Activated T-helper 1 cell treated with anti-CD3 and anti-CD28 coated beads, Interleukin-12 subunit alpha, Interleukin-12 subunit beta, Interleukin-2, Interleukin-4 antibody, amounts not matched to agents 30 ng/mL and 10 ng/mL and 1 ng/mL, durations not matched to agents 14 hours and 24 hours and 36 hours (primary cell): ENCODE results near the gene CDCP1. TPM values are rescaled to one million over a fixed set of nuclear protein-coding genes. Genes with fewer than 3 reads are reported as not detected.
"Not testable (repeated sequence)": the region's sequence is repeated elsewhere in the genome, so short reads cannot be mapped to it uniquely, and the experiment has no call there.

Experiments used
- DNase-seq: peaks from one replicate; pipeline ENCODE4 v3.0.0; 2021; ENCODE audit warnings: low spot score
- H3K27ac Mint-ChIP-seq: one replicate; pipeline ENCODE4 v1.8.0; 2021; ENCODE audit warnings: mild to moderate bottlenecking, mixed read lengths
- H3K27me3 Mint-ChIP-seq: one replicate; pipeline ENCODE4 v1.8.0; 2022; ENCODE audit warnings: mild to moderate bottlenecking, moderate library complexity, mixed read lengths; ENCODE audit not compliant: insufficient read depth
- H3K36me3 Mint-ChIP-seq: one replicate; pipeline ENCODE4 v1.8.0; 2021; ENCODE audit warnings: low read depth, mixed read lengths
- H3K4me1 Mint-ChIP-seq: one replicate; pipeline ENCODE4 v1.8.0; 2021; ENCODE audit warnings: low read depth, mixed read lengths
- H3K4me3 Mint-ChIP-seq: one replicate; pipeline ENCODE4 v1.8.0; 2021; ENCODE audit warnings: mild to moderate bottlenecking, moderate library complexity, mixed read lengths
- H3K9me3 Mint-ChIP-seq: one replicate; pipeline ENCODE4 v1.8.0; 2021; ENCODE audit warnings: mixed read lengths
- intact Hi-C: fragments of 100-400 bp; cut with micrococcal nuclease; formaldehyde crosslinking; loops from one replicate; pipeline ENCODE4 v1.15.1; 2024
- total RNA-seq: library from RNA; stranded (reverse); gene quantifications from 2 replicates; pipeline ENCODE4 v1.2.3, GENCODE V29; 2022

Gene CDCP1
- total RNA-seq, 1 donor from 2014 or later = 1.2 TPM

DNA sequence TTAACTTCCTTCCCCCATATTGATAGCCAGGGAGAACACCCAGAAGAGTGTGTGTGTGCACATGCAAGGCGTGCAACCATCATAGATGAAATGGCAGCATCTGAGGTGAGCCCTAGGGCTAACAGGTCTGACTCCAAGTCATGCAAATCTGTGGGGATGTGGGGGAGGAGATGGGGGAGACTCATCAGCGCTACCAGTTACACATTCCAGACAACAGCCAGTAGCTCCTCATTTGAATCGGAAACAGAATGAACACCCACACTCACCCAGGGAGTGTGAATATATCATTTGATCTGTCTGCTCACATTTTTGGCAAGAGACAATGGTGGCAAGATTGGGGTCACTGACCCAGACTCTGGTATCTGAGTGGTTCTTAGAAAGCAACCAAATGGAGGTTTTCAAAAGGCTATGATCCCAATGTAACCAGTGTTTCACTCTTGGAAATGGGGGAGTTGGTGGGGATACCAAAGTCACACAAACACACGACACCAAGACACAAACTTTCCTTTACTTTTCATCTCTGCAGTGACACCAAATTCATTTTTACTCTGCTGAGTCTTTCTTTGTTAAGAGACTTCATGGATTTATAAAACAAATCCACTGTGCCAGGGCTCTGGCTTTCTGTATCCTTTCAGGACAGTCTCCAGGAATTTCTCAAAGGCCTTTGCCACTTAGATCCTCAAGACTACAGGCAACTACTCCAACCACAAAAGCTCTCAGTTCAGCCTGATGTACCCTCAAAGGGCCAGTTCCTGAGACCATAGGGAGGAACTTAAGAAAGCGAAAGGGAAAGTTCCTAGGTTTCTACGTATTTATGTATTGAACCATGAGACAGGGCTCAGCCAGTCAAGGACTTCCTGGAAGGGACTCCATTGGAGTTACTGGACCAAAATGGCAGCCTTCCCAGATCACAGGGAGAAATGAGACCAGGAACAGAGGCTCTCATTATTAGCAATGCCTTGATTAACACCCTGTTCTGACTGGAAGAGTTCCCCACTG, 2.2 kb downstream of the CDCP1 start:
- Mint-ChIP-seq H3K36me3 (no peaks in the 10 kb centered on the region), H3K27me3 (peaks cover 74% of the 10 kb centered on the region), H3K27ac (no peak overlapping the region), H3K4me1 (peaks cover 5% of the 10 kb centered on the region), H3K9me3 (no peaks in the 10 kb centered on the region), H3K4me3 (no peak overlapping the region)
- intact Hi-C loops = loop anchor here (2.0 kb wide), 1 partner anchor 23 kb away; no protein-coding TSS in a partner anchor
- DNase-seq = no peak

DNA sequence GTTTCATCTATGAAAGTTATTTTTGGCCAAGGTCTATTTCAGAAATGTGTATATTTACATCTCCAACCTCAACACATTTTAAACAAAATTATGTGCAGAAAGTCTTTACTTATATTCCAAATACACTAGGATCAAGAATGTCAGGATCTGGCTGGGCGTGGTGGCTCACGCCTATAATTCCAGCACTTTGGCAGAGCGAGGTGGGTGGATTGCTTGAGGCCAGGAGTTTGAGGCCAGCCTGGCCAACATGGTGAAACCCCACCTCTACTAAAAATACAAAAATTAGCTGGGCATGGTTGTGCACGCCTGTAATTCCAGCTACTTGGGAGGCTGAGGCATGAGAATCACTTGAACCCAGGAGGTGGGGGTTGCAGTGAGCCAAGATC, 5.4 kb downstream of the CDCP1 start:
- Mint-ChIP-seq H3K27me3 (peaks cover 57% of the 10 kb centered on the region), H3K4me1 (peaks cover 13% of the 10 kb centered on the region)
- H3K36me3 Mint-ChIP-seq, H3K4me3 Mint-ChIP-seq, H3K27ac Mint-ChIP-seq, intact Hi-C loops, H3K9me3 Mint-ChIP-seq, DNase-seq: not testable (repeated sequence)

DNA sequence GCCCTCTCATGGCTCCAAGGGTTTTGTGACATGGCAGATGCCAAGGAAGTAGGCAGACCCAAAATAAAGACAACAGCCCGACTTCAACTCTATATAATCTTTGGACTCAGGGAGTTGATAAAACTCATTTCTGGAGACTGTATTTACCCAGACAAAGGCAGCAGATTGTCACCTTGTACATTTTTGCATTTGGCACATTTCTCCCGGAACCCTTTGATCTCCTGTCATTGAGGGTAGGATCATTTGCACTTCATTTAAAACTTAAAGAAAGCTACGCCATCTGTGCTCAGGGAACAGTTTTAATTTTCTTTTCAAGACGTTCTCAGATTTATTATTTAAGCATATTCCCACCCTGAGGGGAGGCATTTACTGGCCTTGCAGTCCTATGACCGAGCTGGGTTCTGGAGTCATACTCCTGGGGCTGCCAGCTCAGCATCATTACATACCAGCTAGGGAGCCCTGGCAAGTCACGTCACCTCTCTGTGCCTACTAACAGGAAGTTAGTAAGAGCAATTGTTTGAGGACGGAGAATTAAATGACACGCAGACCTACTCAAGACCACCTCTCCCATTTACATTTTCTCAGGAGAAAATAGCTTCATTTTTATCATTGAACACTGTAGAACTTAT, 5.9 kb downstream of the CDCP1 start:
- peaks cover 13% of the 10 kb centered on the region for H3K4me1 Mint-ChIP-seq
- H3K27me3 Mint-ChIP-seq = peaks cover 56% of the 10 kb centered on the region
- H3K27ac Mint-ChIP-seq = no peak overlapping the region
- no peak overlapping the region for H3K4me3 Mint-ChIP-seq
- DNase-seq = no peak
- intact Hi-C loops = no loop called here
- H3K36me3 Mint-ChIP-seq = no peaks in the 10 kb centered on the region
- no peaks in the 10 kb centered on the region for H3K9me3 Mint-ChIP-seq

DNA sequence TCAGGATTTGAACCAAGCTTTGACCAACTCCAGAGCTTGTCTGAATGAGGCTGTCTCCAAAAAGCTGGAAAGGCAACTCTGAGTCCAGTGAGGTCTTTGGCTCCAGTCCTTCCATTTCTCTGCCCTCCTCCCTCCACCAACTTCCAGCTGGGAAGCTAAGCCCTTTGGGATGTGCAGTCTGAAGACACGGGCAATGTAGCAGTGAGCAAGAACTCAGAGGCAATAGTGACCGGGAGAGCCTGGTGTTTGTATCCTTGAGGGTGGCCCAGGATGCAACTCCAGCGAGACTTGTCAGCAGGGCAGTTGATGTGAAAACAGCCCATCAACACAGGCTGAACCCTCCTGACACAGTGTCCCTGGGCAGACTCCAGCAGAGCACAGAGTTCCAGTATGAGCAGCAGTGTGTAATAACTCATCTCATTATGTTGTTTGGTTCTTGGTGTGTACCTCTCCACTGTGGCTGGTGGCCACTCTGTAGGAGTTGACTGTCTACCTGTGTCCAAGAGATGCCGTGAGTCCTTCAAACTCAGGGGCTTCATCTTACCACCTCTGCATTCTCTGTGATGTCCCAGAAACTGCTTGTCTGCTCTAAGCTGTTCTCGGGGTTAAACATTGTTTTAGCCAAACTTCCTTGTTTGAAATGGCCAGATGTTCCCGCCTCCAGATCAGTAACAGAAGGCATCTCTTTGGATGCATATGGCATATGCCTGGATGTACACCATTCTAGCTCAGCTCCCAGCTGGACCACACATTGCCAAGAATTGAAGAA, 6.6 kb downstream of the CDCP1 start:
- Mint-ChIP-seq H3K27me3 (peaks cover 50% of the 10 kb centered on the region), H3K9me3 (no peaks in the 10 kb centered on the region), H3K4me3 (no peak overlapping the region), H3K27ac (no peak overlapping the region), H3K36me3 (no peaks in the 10 kb centered on the region), H3K4me1 (peaks cover 9% of the 10 kb centered on the region)
- no peak for DNase-seq
- intact Hi-C loops = no loop called here

DNA sequence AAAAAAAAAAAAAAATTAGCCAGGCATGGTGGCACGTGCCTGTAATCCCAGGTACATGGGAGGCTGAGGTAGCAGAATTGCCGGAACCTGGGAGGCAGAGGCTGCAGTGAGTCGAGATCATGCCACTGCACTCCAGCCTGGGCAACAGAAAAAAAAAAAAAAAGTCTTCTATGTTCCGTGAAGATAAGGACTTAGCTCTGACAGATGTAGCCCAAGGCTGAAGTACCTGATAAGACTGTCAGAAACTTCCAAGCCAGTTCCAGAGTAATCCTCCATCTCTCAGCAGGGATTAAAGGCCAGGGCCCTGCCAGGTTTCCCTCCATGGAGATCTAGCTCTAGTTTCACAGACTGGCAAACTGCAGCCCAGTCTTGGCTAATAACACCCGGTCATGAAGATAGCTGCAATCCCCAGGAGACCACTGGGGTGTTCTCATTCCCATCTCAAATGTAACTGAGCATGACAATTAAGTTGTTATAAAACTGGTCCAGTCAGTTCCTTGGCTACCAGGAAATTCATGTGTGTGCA, 8.5 kb downstream of the CDCP1 start:
- intact Hi-C loops = no loop called here
- no peaks in the 10 kb centered on the region for H3K9me3 Mint-ChIP-seq
- H3K27me3 Mint-ChIP-seq = peaks cover 32% of the 10 kb centered on the region
- H3K4me1 Mint-ChIP-seq = peaks cover 9% of the 10 kb centered on the region
- H3K4me3 Mint-ChIP-seq = no peak overlapping the region
- DNase-seq = no peak
- H3K36me3 Mint-ChIP-seq = no peaks in the 10 kb centered on the region
- no peak overlapping the region for H3K27ac Mint-ChIP-seq

DNA sequence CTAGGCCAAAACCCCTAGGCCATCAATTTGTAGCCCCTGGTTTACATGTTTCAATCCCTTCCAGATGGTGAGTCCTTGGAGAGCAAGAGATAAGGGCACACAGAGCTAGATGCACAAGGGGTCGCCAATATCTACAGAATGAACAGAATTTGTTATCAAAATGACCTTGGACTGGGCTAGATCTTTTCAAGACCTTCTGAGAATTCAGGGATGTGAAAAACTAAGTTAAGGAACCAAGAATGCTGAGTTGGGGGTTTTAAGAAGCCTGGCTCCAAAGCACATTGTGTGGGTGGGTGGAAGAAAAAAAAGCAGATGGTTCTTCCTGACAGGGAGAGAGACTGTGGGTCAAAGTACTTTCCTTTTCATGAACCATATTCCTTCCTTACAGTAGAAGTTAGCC, 10.2 kb downstream of the CDCP1 start:
- intact Hi-C loops = no loop called here
- Mint-ChIP-seq H3K36me3 (no peaks in the 10 kb centered on the region), H3K27ac (no peak overlapping the region), H3K4me3 (no peak overlapping the region), H3K27me3 (peaks cover 28% of the 10 kb centered on the region), H3K9me3 (no peaks in the 10 kb centered on the region), H3K4me1 (peaks cover 9% of the 10 kb centered on the region)
- DNase-seq = no peak

DNA sequence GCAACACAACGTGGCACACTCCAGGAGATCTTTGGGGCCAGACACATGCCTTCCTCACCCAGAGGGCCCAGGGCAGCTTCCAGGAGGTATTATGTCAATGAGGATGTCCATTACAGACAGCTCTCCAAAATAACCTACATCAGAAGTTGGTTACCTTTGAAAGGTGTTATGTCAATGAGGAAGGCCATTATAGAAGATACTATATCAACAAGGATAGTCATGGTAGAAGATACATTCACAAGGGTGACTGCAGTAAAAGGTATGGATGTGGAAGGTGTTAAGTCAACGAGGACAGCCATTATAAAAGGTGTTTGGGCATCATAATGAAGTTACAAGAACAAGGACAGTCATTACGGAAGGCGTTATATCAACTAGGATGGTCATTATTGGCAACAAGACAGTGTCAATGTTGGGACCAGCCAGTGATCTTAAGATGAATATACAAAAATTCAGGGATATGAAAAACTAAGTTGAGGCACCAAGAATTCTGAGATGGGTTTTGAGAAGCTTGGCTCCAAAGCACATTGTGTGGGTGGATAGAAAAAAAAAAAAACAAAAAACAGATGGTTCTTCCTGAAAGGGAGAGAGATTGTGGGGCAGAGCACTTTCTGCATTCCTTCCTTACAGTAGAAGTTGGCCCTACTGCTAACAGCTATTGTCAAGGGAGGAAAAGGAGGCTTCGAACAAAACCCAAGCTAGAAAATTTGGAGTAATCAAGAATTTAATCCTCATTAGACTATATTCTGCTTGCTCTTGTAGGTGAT, 11.2 kb downstream of the CDCP1 start:
- H3K4me3 Mint-ChIP-seq = no peak overlapping the region
- intact Hi-C loops = no loop called here
- H3K27ac Mint-ChIP-seq = no peak overlapping the region
- H3K27me3 Mint-ChIP-seq = peaks cover 31% of the 10 kb centered on the region
- H3K9me3 Mint-ChIP-seq = no peaks in the 10 kb centered on the region
- peaks cover 9% of the 10 kb centered on the region for H3K4me1 Mint-ChIP-seq
- DNase-seq = no peak
- H3K36me3 Mint-ChIP-seq = no peaks in the 10 kb centered on the region

DNA sequence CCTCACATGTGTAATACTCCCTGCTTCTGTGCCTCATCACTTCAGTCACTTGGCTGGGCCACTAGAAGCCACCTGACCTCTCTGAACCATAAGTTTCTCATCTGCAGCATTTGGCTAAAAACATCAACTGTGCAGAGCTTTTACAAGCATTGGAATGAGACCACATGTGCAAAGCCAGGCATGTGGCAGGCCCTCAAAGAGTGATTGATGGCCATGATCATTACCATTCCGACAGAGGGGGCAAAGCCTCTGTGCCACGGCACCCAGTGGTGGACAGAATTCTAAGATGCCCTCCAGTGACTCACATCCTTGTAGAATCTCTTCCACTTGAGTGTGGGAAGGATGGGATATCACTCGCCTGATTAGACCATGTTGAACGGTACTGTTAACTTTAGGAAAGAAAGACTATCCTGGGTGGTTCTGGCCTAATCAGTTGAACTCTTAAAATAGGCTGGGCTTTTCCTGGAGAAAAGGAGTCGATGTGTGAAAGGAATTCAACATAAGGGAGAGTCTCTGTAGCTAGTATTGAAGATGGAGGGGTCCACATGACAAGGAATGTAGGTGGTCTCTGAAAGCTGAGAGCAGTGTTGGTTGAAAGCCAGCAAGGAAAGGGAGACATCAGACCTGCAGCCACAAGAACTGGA, 13.5 kb downstream of the CDCP1 start:
- Mint-ChIP-seq H3K4me1 (peaks cover 9% of the 10 kb centered on the region), H3K9me3 (no peaks in the 10 kb centered on the region), H3K36me3 (no peaks in the 10 kb centered on the region), H3K27ac (no peak overlapping the region), H3K4me3 (no peak overlapping the region), H3K27me3 (peaks cover 26% of the 10 kb centered on the region)
- intact Hi-C loops = no loop called here
- DNase-seq = no peak

DNA sequence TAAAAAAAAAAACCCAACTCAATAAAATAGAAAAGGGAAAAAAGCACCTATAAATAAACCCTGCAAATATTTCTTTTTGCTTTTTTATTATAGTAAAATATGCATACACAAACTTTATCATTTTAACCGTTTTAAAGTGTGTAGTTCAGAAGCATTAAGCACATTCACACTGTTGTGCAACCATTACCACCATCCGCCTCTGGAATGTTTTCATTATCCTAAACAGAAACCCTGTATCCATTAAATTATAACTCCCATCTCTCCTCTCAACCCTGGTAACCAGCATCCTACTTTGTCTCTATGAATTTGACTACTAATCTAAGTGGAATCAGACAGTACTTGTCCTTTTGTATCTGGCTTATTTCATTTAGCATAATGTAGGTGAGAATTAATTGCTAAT, 15.0 kb downstream of the CDCP1 start:
- no peak for DNase-seq
- Mint-ChIP-seq H3K4me3 (no peak overlapping the region), H3K9me3 (no peaks in the 10 kb centered on the region), H3K27ac (no peak overlapping the region), H3K36me3 (no peaks in the 10 kb centered on the region), H3K27me3 (peaks cover 26% of the 10 kb centered on the region), H3K4me1 (peaks cover 6% of the 10 kb centered on the region)
- intact Hi-C loops = no loop called here

DNA sequence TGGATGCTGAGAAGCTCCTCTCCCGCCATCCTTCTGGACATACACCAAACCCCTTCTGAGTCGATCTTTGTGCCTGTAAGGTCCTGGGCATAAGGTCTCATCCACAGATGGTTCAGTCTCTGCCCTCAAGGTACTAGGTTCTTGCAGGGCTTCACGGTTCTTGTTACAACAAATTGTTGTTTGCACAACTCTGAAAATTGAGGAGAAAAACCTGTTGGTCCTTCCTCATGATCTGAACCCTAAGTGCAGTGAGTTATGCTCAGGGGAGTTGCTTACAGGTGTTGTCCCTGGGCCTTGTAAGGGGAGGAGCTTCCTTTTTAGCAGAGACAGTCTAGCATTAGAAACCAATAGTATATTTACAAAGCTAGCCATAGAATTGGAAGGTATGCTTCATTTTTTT, 15.7 kb downstream of the CDCP1 start:
- no peak for DNase-seq
- H3K27ac Mint-ChIP-seq = no peak overlapping the region
- H3K9me3 Mint-ChIP-seq = no peaks in the 10 kb centered on the region
- H3K4me1 Mint-ChIP-seq = peaks cover 5% of the 10 kb centered on the region
- no peak overlapping the region for H3K4me3 Mint-ChIP-seq
- no peaks in the 10 kb centered on the region for H3K36me3 Mint-ChIP-seq
- peaks cover 21% of the 10 kb centered on the region for H3K27me3 Mint-ChIP-seq
- intact Hi-C loops = no loop called here

DNA sequence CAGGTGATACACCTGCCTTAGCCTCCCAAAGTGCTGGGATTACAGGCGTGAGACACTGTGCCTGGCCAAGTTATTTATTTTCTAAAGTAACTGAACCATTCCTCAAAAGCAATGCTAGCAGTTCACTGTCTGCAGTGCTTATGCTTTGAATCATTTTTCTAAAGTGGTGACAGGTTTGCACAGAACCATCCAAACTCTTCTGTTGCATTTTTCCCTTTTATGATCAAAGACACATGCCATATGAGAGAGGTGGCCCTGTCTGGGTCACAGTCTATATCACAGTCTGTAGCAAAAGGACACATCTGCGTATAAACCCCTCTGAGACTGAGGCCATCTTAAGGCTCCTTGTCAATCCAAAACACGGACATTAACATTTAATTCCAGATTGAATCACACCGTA, 17.2 kb downstream of the CDCP1 start:
- no peak overlapping the region for H3K4me3 Mint-ChIP-seq
- peaks cover 5% of the 10 kb centered on the region for H3K4me1 Mint-ChIP-seq
- no peak for DNase-seq
- H3K27me3 Mint-ChIP-seq = peaks cover 31% of the 10 kb centered on the region
- H3K27ac Mint-ChIP-seq = no peak overlapping the region
- intact Hi-C loops = no loop called here
- H3K9me3 Mint-ChIP-seq = no peaks in the 10 kb centered on the region
- H3K36me3 Mint-ChIP-seq = no peaks in the 10 kb centered on the region
